NCI-H146 (cell line): ENCODE results near the gene SIGMAR1.
"Not testable (repeated sequence)": the region's sequence is repeated elsewhere in the genome, so short reads cannot be mapped to it uniquely, and the experiment has no call there.

Experiments
- DNase-seq: peaks from one replicate; lab custom pipeline; 2025; lab: John Stamatoyannopoulos, UW

Gene SIGMAR1

DNA sequence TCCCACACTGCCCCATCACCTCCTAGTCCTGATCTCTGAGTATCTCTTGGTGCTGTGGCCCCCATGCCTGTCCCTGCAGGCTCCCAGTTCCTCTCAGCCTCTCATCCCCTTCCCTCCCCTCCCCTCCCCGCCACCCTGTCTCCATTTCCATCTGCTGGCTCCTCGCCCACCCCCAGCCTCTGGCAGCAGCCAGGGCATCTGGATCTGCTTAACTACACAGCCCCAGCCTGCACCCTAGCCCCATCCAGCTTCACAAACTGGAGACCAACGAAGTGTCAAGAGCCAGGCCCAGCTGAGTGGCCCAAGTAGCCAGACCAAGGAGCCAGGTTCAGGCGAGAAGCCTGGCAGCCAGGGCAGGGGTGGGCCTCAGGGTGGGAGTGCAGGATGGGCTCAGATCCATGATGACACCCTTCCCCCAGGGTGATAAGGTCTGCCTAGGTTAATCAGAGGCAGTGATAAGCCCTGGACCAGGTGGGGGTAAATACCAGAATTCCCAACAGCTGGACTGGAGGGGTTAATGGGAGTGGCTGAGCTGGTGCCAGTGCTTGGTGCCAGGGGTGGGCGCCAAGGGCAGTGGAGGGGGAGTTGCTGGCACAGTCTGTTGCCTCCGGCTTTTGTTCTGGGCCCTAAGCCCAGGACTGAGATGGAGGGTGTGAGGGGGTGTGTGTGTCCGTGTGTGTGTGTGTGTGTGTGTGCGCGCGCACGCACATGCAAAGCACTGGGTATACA is 16.9 kb upstream of the SIGMAR1 start:
- no peak for DNase-seq

- DNase-seq, result no peak
Observed at GRCh38 chr9:34653151-34654072, 15.8 kb upstream of the SIGMAR1 start.

DNA sequence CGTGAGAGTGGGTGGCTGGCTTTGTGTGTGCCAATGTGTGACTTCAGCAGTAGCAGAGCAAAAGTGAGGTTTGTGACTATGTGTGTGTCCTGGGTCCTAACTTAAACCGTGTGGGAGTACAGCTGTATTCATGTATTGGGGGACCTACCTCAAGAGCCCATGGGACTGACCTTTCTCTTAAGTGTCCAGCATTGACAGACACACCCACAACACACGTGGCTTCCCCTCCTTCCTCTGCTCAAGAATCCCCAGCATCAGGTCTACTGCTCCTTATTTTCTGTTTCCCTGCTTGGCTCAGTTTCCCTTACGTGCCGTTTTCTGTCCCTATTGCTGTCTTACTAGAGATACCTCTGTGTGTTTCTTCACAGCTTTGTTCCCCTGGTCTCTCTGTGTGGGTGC is 15.0 kb upstream of the SIGMAR1 start:
- no peak for DNase-seq

- peak; percentile 19 for DNase-seq
Observed at GRCh38 chr9:34651876-34652601, 14.5 kb upstream of the SIGMAR1 start, which contains the start of gene IL11RA. Gene IL11RA, plus strand, starts transcription at chr9:34652185. Its CDS starts 3,033 bp downstream, at chr9:34655218.

DNA sequence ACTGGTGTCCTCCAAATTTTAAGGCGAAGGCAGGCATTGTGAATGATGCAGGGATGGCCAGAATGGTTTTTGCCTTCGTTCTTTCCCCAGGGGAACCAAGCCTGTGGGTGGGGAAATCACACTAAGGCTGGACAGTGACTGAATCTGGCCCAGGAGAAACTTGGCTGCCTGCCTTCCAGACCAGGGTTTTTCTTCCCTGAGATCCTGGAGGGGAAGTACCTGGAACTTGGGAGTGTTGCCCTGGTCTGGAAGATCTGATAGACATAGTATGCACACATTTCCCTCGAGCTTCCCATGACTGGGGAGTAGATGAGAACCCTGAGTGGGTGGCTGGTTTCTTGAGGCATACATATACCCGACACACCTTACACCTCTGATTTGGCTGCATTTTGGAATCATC is 13.7 kb upstream of the SIGMAR1 start:
- no peak for DNase-seq

DNA sequence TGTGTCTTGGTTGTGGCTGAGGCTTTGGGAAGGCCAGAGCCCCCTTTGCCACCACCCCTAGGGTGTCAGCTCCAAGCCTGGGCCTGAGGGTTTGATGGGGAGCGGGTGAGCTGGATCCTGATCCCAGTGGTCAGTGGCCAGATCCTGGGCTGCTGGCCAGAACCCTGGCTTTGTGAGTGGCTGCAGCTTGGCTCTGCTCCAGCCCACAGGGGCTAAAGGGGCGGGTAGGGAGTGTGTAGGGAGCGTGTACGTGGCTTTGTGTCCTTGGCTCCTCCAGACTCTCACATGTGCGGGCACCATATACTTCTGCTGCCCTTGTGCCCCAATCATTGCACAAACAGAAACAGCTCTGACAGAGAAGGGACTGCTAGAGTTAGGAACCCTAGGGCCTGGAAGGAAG is 13.2 kb upstream of the SIGMAR1 start:
- DNase-seq, result no peak

GRCh38 chr9:34648673-34649072 is 11.1 kb upstream of the SIGMAR1 start:
- no peak for DNase-seq

DNA sequence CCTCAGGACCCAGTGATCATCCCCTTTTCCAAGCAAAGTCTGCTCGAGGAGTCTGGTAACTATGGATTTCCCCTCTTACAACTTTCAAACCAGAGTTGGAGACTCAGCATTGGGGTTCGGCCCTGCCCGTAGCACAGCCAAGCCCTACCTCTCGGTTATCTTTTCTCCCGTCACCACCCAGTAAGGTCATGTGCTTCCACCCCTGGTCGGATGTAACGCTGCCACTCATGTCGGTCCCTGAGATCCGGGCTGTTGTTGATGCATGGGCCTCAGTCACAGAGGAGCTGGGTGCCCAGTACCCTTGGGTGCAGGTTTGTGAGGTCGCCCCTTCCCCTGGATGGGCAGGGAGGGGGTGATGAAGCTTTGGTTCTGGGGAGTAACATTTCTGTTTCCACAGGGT is 10.1 kb upstream of the SIGMAR1 start:
- DNase-seq, result no peak

GRCh38 chr9:34647084-34647403 is 9.5 kb upstream of the SIGMAR1 start:
- no peak for DNase-seq

GRCh38 chr9:34646211-34647083 is 8.9 kb upstream of the SIGMAR1 start, which contains the start of gene GALT:
Gene GALT, plus strand, starts transcription at chr9:34646675. Its CDS starts 30 bp downstream, at chr9:34646705.
- DNase-seq, result peak; percentile 97

DNA sequence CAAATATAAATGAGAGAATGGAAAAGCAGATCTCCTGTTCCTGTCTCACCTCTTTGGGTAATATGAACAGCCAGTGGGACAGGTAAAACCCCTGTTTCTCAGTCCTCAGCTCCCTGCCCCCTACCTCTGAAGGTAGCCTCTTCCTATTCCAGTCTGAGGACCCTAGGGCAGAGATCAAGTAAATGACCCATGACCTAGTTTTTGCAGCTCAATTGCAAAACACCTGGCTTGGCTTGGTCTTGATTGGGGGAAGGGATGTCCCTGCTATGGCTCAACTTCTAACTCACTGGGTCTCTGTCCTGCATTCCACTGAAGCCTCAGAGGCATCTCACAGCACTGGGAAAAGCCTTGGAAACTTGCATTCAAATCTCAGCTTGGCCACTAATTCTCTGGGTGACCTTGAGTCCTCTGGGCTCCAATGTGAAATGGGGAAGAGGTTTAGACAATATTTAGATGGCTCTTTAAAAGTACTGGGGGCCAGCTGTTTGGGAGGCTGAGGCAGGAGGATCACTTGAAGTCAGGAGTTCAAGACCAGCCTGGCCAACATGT is 7.3 kb upstream of the SIGMAR1 start:
- no peak for DNase-seq

- DNase-seq, result no peak
Observed at GRCh38 chr9:34642679-34643078, 5.1 kb upstream of the SIGMAR1 start.

- DNase-seq, result not testable (repeated sequence)
Observed at GRCh38 chr9:34639322-34639721, 1.7 kb upstream of the SIGMAR1 start.

DNA sequence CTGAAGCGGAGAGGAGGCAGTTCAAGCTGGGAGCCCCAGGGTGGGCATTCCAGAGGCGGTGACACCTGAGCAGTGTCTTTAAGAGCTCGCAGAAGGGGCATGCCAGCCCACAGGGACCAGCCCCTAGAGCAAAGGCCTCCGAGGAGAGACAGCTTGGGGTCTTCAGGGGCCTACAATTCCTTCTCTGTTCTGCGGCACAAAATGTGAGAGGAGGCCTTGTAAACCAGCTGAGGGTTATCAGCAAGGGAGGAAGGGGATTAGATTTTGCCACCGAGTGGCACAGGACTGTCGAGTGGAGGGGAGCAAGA is 505 bp upstream of the SIGMAR1 start:
- DNase-seq, result no peak

DNA sequence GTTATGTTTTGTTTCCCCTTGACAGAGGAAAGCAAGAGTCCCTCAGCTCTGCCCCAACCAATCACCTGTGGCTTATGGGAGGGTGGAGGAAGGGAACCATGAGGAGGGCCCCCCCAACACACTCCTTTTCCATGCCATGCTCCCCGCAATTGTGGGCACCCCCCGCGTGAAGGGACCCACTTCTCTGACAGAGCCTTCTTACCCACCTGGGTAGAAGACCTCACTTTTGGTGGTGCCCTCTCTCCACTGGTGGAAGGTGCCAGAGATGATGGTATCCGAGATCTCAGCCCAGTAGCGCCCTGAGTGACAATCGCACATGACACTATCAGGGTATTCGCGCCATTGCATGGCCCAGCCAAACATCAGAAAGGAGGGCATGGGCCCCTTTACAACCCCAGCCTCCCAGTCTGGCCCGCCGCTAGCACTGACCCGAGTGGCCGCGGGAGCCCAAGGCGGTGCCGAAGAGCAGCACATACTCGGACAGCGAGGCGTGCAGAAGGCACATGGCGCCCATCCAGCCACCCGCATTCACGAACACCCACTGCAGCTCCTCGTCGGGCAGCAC is 714 bp downstream of the SIGMAR1 start:
- no peak for DNase-seq

DNA sequence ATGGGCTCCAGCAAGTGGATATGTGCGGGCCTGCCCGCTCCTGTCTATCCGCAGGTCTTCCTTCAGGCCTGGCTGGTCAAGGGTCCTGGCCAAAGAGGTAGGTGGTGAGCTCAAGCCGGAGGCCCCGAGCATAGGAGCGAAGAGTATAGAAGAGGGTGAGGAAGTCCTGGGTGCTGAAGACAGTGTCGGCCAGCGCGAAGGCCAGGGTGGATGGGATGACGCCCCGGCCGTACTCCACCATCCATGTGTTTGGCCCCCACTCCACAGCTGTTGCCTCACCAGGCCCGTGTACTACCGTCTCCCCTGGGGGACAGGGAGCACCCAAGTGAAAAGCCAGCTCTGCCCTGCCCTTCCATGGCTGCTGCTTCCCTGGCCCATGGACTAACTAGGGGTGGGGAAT is 2.0 kb downstream of the SIGMAR1 start:
- no peak for DNase-seq

GRCh38 chr9:34634551-34635248 is 2.9 kb downstream of the SIGMAR1 start:
- no peak for DNase-seq

- peak; percentile 73 for DNase-seq
Observed at GRCh38 chr9:34633851-34634550, 3.6 kb downstream of the SIGMAR1 start.

DNA sequence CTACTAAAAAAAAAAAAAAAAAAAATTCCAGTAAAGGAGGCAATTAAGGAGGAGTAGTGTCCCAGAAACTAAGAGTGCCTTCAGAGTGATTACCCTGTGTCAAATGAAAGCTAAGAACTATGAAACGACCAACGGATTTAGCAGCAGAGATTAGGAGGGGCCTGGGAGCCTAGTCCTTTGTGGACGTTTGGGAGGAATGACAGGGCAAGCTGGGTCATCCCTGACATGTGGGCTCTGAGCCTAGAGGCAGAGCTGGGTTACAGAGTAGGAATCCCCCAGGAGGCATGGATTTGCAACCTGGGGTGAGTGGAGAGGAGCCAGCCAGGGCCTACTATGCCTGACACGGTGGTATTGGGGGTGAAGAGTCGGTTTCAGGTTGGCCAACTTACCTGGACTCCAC is 4.4 kb downstream of the SIGMAR1 start:
- no peak for DNase-seq
